Mesenchymal stem cell (in vitro differentiated cells and primary cell): ENCODE data around the gene MICU1.
A peak's percentile ranks its signal among the peaks of the same experiment; 100 is the strongest.
"Not testable (repeated sequence)": the region's sequence is repeated elsewhere in the genome, so short reads cannot be mapped to it uniquely, and the experiment has no call there.

Experiments used
- DNase-seq: peaks from one replicate; pipeline ENCODE4 v3.0.0-alpha.2; 2013
- H2AFZ ChIP-seq: one replicate; pipeline ENCODE4 v1.6.1; 2013; ENCODE audit warnings: low read depth, mild to moderate bottlenecking, control low read depth, inconsistent platforms, low read length, moderate library complexity
- H2AK5ac ChIP-seq: 2 replicates; pipeline ENCODE4 v1.6.1; 2013; ENCODE audit warnings: low read length, moderate library complexity, mild to moderate bottlenecking, inconsistent platforms; ENCODE audit not compliant: severe bottlenecking
- H2BK120ac ChIP-seq: one replicate; pipeline ENCODE4 v1.6.1; 2013; ENCODE audit warnings: low read depth, mild to moderate bottlenecking, inconsistent platforms, low read length, moderate library complexity
- H2BK12ac ChIP-seq, 2 experiments: one replicate each; pipeline ENCODE4 v1.6.1; 2013; ENCODE audit warnings: inconsistent platforms in 2 of 2, low read length in 2 of 2, mild to moderate bottlenecking in 2 of 2, moderate library complexity in 2 of 2, control low read depth in 1 of 2
- H2BK15ac ChIP-seq: one replicate; pipeline ENCODE4 v1.6.1; 2013; ENCODE audit warnings: mild to moderate bottlenecking, low read depth, inconsistent platforms; ENCODE audit not compliant: poor library complexity, severe bottlenecking
- H2BK5ac ChIP-seq: 2 replicates; pipeline ENCODE4 v1.6.1; 2013; ENCODE audit warnings: low read depth, mild to moderate bottlenecking, low read length, control low read depth, inconsistent platforms; ENCODE audit not compliant: poor library complexity, severe bottlenecking
- H3K14ac ChIP-seq, 2 experiments: one replicate each; pipeline ENCODE4 v1.6.1; 2013; ENCODE audit warnings: inconsistent platforms in 2 of 2, low read length in 2 of 2, control low read depth in 1 of 2, mild to moderate bottlenecking in 1 of 2, moderate library complexity in 1 of 2
- H3K18ac ChIP-seq, 2 experiments: one replicate each; pipeline ENCODE4 v1.6.1; 2013; ENCODE audit warnings: inconsistent platforms in 2 of 2, low read length in 2 of 2, control low read depth in 1 of 2, low read depth in 1 of 2, mild to moderate bottlenecking in 1 of 2
- H3K23ac ChIP-seq, 2 experiments: one replicate each; pipeline ENCODE4 v1.6.1; 2013; ENCODE audit warnings: inconsistent platforms in 2 of 2, low read length in 2 of 2, mild to moderate bottlenecking in 2 of 2, moderate library complexity in 2 of 2, control low read depth in 1 of 2
- H3K27ac ChIP-seq: 2 replicates; pipeline ENCODE4 v1.5.1; 2013; ENCODE audit warnings: mild to moderate bottlenecking, moderate library complexity, low read length, control low read depth, inconsistent platforms; ENCODE audit not compliant: poor library complexity, severe bottlenecking
- H3K27me3 ChIP-seq, 2 experiments: 2 replicates each; pipeline versions ENCODE4 v1.6.1 to v1.7.0; 2013; ENCODE audit warnings: low read length in 2 of 2, mild to moderate bottlenecking in 2 of 2, moderate library complexity in 2 of 2, control low read depth in 1 of 2, inconsistent platforms in 1 of 2; ENCODE audit not compliant: control insufficient read depth in 1 of 2, insufficient read depth in 1 of 2
- H3K36me3 ChIP-seq, 2 experiments: 2 replicates each; pipeline versions ENCODE4 v1.6.1 to v1.7.0; 2013; ENCODE audit warnings: low read length in 2 of 2, control low read depth in 1 of 2, inconsistent platforms in 1 of 2, low read depth in 1 of 2, mild to moderate bottlenecking in 1 of 2; ENCODE audit not compliant: insufficient read depth in 2 of 2, control insufficient read depth in 1 of 2
- H3K4ac ChIP-seq, 2 experiments: one replicate each; pipeline ENCODE4 v1.6.1; 2013; ENCODE audit warnings: inconsistent platforms in 2 of 2, low read length in 2 of 2, mild to moderate bottlenecking in 2 of 2, moderate library complexity in 2 of 2, control low read depth in 1 of 2, low read depth in 1 of 2
- H3K4me1 ChIP-seq: 2 replicates; pipeline ENCODE4 v1.6.1; 2013; ENCODE audit warnings: low read depth, low read length, control low read depth; ENCODE audit not compliant: control insufficient read depth, insufficient read depth
- H3K4me2 ChIP-seq: 2 replicates; pipeline ENCODE4 v1.6.1; 2013; ENCODE audit warnings: low read length, mild to moderate bottlenecking, inconsistent platforms; ENCODE audit not compliant: poor library complexity, severe bottlenecking
- H3K4me3 ChIP-seq, 2 experiments: 2 replicates each; pipeline versions ENCODE4 v1.5.1 to v1.7.0; 2013; ENCODE audit warnings: low read length in 2 of 2, mild to moderate bottlenecking in 2 of 2, control low read depth in 1 of 2, low read depth in 1 of 2; ENCODE audit not compliant: insufficient read depth in 1 of 2
- H3K79me1 ChIP-seq: replicated peaks from 2 replicates; pipeline ENCODE4 v1.6.1; 2013; ENCODE audit warnings: mild to moderate bottlenecking, control low read depth, low read length, inconsistent platforms; ENCODE audit not compliant: poor library complexity, severe bottlenecking
- H3K9ac ChIP-seq: 2 replicates; pipeline ENCODE4 v1.7.0; 2013; ENCODE audit warnings: mild to moderate bottlenecking, low read length, moderate library complexity
- H3K9me3 ChIP-seq: 2 replicates; pipeline ENCODE4 v1.7.0; 2013; ENCODE audit warnings: mild to moderate bottlenecking, low read length; ENCODE audit not compliant: control insufficient read depth
- H4K8ac ChIP-seq: one replicate; pipeline ENCODE4 v1.6.1; 2013; ENCODE audit warnings: inconsistent platforms, mild to moderate bottlenecking, low read length, moderate library complexity
- H4K91ac ChIP-seq: one replicate; pipeline ENCODE4 v1.6.1; 2013; ENCODE audit warnings: mild to moderate bottlenecking, low read length, inconsistent platforms
- WGBS: methylation state at CpG from one replicate; pipeline ENCODE4 v1.1.7; 2013; ENCODE audit warnings: mixed read lengths; 5-methylcytosine and 5-hydroxymethylcytosine counted together

MICU1 gene

GRCh38 chr10:72351479-72351878, 274.4 kb downstream of the MICU1 start:
- WGBS, result 98% methylated on average over 6 of the region's 6 CpGs
- peaks cover 28 to 44% of the 10 kb centered on the region in 2 experiments for H3K36me3 ChIP-seq
- no peak overlapping the region for H3K4me3 ChIP-seq
- no peak overlapping the region for H3K4ac ChIP-seq
- no peak overlapping the region for H2BK15ac ChIP-seq
- H2BK5ac ChIP-seq, result no peak overlapping the region
- DNase-seq, result no peak
- no peak overlapping the region for H3K9ac ChIP-seq
- H3K79me1 ChIP-seq, result peaks cover 25% of the 10 kb centered on the region
- no peak overlapping the region for H3K23ac ChIP-seq
- H2AK5ac ChIP-seq, result no peak overlapping the region
- no peak overlapping the region for H4K91ac ChIP-seq
- H3K4me2 ChIP-seq, result no peak overlapping the region
- H3K18ac ChIP-seq, result no peak overlapping the region
- no peak overlapping the region for H3K27ac ChIP-seq
- no peaks in the 10 kb centered on the region for H3K27me3 ChIP-seq
- H3K4me1 ChIP-seq, result peaks cover 21% of the 10 kb centered on the region
- H3K14ac ChIP-seq, result no peak overlapping the region
- H3K9me3 ChIP-seq, result no peaks in the 10 kb centered on the region
- H2AFZ ChIP-seq, result no peak overlapping the region
- no peak overlapping the region for H2BK12ac ChIP-seq
- no peak overlapping the region for H4K8ac ChIP-seq
- no peak overlapping the region for H2BK120ac ChIP-seq

- H2BK120ac ChIP-seq, result no peak overlapping the region
- H2BK12ac ChIP-seq, result no peak overlapping the region
- H3K14ac ChIP-seq, result no peak overlapping the region
- WGBS, result 100% methylated on average over 2 of the region's 2 CpGs
- H3K36me3 ChIP-seq, result peaks cover 35 to 52% of the 10 kb centered on the region in 2 experiments
- H3K9me3 ChIP-seq, result no peaks in the 10 kb centered on the region
- no peak overlapping the region for H3K4me3 ChIP-seq
- peaks cover 34% of the 10 kb centered on the region for H3K79me1 ChIP-seq
- H2AFZ ChIP-seq, result no peak overlapping the region
- H3K27me3 ChIP-seq, result no peaks in the 10 kb centered on the region
- no peak overlapping the region for H3K27ac ChIP-seq
- no peak overlapping the region for H3K23ac ChIP-seq
- no peak overlapping the region for H4K8ac ChIP-seq
- H3K4ac ChIP-seq, result no peak overlapping the region
- H2AK5ac ChIP-seq, result no peak overlapping the region
- H2BK15ac ChIP-seq, result no peak overlapping the region
- H3K4me2 ChIP-seq, result no peak overlapping the region
- H3K4me1 ChIP-seq, result peaks cover 25% of the 10 kb centered on the region
- H3K18ac ChIP-seq, result no peak overlapping the region
- H2BK5ac ChIP-seq, result no peak overlapping the region
- DNase-seq, result no peak
- H4K91ac ChIP-seq, result no peak overlapping the region
- H3K9ac ChIP-seq, result no peak overlapping the region
Measured at GRCh38 chr10:72349438-72349837, 276.4 kb downstream of the MICU1 start.

GRCh38 chr10:72348282-72348681, 277.6 kb downstream of the MICU1 start:
- Histone ChIP-seq H3K36me3 (peaks cover 46 to 63% of the 10 kb centered on the region in 2 experiments), H2AK5ac (peak overlapping the region; percentile 39), H3K27ac (peak overlapping the region; percentile 54), H2BK5ac (no peak overlapping the region), H3K4me2 (peak overlapping the region; percentile 29), H4K8ac (no peak overlapping the region), H4K91ac (no peak overlapping the region), H2BK15ac (no peak overlapping the region), H3K27me3 (no peaks in the 10 kb centered on the region), H2AFZ (no peak overlapping the region), H2BK12ac (no peak overlapping the region), H3K9me3 (no peaks in the 10 kb centered on the region), H3K4me3 (no peak overlapping the region), H3K4ac (no peak overlapping the region), H3K18ac (no peak overlapping the region), H3K23ac (no peak overlapping the region), H3K9ac (no peak overlapping the region), H3K79me1 (peaks cover 42% of the 10 kb centered on the region), H3K4me1 (peaks cover 24% of the 10 kb centered on the region), H2BK120ac (no peak overlapping the region), H3K14ac (no peak overlapping the region)
- DNase-seq, result no peak
- WGBS, result 97% methylated on average over 7 of the region's 7 CpGs

- not testable (repeated sequence) for H3K9me3 ChIP-seq, H2AK5ac ChIP-seq, H3K4me2 ChIP-seq, H4K8ac ChIP-seq, H2BK5ac ChIP-seq, H2BK15ac ChIP-seq, H3K27ac ChIP-seq, H3K4ac ChIP-seq, H3K18ac ChIP-seq, H3K14ac ChIP-seq, H3K9ac ChIP-seq, H2BK120ac ChIP-seq, DNase-seq, H3K23ac ChIP-seq, H2AFZ ChIP-seq, H3K4me3 ChIP-seq, H4K91ac ChIP-seq, H2BK12ac ChIP-seq, H3K27me3 ChIP-seq
- WGBS, result 94% methylated on average over 6 of the region's 7 CpGs
- peaks cover 19% of the 10 kb centered on the region for H3K4me1 ChIP-seq
- H3K36me3 ChIP-seq, result peaks cover 55 to 73% of the 10 kb centered on the region in 2 experiments
- peaks cover 46% of the 10 kb centered on the region for H3K79me1 ChIP-seq
Measured at GRCh38 chr10:72346117-72346516, 279.8 kb downstream of the MICU1 start.
